Skin of body (tissue), 3 donors: Measurements from ENCODE around the gene ZNF717. TPM values are rescaled to one million over a fixed set of nuclear protein-coding genes. Genes with fewer than 3 reads are reported as not detected.
"Not testable (repeated sequence)": the region's sequence is repeated elsewhere in the genome, so short reads cannot be mapped to it uniquely, and the experiment has no call there.

Experiments
- DNase-seq: peaks from one replicate; lab custom pipeline; 2025; lab: John Stamatoyannopoulos, UW
- small RNA-seq: library from RNA; depleted of rRNA; stranded (forward); fragments of <200 nt; gene quantifications from one replicate; pipeline ENCODE3, GENCODE V24; 2014; ENCODE audit warnings: low replicate concordance
- total RNA-seq: library from RNA; depleted of rRNA; stranded (reverse); fragments of >200 nt; gene quantifications from one replicate; pipeline ENCODE4 v1.2.3, GENCODE V29; 2014

The ZNF717 gene
- total RNA-seq, result 18.5 TPM

DNA sequence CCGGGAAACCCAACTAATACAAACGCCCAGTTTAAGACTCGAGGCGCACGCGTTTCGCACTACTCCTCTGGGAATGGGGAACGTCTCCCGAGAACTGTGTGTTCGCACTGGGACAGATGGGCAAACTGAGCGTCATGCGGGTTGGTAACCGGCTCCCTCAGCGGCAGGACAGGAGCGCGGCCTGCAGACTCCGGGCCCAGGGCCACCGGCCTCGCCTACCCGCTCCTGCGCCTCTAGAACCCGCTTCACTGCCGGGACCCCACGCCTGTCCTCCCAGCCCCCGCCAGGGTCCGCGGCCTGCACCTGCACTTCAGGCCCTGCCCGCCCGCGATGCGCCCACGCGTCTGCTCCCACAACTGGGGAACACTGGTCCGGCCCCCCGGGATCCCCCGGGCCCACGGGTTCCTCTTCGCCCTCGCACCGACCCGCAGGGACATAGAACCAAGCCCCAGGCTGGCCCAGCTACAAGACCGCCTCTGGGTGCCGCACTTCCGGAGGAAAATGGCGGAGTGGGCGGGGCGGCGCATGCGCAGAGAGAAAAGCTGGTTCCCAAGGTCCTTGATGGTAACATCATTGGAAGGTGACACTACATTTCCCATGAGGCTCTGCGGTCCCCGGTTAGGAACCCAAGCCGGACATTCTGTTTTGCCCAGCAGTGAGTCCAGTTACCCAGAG lies at the start of gene ZNF717:
TSS of gene ZNF717 (minus strand) at position 469 of the 675 bp plus-strand sequence. CDS start 2,187 bp downstream, outside the sequence.
- DNase-seq, result peak; percentile 57

DNA sequence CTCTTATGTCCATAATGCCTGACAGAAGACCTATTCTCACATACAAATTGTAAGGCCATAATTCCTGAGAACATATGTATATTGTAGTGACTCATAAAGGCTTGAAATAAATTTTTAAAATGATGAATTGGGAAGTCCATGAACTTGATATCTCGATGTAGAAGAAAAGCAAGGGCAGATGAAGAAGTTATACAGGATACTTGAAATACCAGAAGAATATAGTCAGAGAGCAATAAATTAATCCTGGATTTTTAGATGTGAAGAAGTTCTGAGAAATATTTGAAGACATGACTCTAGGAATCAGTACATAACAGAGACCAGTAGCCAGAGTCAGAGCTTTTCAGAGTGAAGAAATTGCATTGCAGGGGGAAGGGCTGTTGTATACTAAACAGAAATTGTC lies 45.7 kb upstream of the ZNF717 start:
- DNase-seq, result not testable (repeated sequence)

DNA sequence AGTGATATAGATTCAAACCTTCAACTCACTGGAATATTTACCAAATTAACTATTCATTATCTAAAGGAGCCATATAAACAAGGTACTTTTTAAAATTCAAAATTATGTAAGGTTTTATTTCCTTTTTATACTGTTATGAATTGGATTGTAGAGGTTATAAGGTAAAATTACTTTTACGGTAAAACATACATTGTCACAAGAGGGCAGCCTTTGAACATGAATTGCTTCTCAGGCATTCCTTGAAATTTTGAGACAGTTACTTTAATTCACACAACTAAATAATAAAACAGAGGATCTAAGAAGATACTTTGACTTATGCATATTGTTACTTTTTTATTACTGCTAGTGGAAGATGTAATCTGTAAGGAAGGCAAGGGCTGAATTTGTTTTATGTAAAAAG lies 32.7 kb upstream of the ZNF717 start:
- not testable (repeated sequence) for DNase-seq

DNA sequence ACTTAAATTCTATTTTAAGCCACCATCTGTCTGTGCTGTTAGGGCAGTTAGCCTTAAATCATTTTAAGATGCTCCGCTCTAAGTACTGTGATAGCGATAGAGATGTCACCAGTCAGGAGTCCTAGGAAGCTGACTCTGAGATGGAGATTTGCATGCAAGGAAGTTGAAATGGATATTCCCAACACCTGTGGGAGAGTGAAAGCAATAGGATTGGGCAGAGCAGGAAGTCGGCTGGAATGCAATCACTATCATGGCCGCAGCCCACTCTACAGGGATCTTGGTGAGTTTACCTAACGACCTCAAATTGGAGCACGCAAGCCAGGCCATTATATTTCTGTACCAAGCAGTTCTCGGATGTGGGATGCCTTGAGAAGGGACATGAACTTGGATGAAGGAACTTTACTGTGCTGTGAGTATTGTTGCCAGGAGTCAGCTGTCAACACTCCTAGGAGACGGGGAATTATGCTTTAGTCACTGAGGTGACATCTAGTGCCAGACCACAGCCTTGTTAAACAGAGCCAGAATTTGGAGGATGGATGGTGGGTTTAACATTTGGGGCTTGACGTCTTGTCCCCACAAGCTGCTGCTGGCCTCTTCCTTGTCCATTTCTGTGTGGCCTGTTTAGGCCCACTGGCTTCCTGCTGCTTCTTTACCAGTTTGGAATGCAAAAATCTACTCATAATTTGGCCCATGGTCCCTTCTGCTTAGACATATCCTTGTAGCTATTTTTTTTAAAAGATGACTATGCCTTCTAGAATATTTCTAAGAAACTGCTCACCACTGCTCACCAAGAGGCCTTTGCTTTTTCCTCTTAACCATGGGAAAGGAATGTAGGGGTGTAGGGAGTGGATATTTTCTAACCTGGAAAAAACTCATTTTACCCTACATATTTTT lies 31.2 kb upstream of the ZNF717 start:
- not testable (repeated sequence) for DNase-seq

DNA sequence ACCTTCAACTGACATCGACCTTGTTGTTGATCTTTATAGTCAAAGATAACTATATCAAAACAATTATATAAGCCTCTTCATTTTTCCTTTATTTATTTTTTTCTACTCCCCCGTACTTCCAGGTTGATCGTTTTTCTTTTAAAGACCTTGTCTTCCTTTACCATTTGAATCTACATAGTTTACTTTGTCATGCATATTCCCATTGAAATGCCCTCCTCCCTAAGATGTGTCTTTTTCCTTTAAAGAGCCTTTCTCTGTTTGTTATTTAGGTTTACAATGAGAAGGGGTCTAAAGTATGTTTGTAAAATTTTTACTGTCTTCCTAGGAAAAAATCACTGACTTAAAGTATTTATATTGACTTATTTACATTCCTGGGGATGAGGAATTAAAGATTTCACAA lies 29.4 kb upstream of the ZNF717 start:
- no peak for DNase-seq

DNA sequence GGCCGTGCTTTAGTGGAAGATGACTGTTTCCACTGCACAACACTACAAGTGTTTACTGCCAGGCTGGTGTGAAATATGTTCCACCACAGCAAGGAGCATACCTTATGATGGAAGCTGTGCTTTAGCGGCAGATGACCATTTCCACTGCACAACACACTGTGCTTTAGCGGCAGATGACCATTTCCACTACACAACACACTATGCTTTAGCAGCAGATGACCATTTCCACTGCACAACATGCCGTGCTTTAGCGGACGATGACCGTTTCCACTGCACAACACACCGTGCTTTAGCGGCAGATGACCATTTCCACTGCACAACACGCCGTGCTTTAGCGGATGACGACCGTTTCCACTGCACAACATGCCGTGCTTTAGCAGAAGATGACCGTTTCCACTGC lies 2.8 kb downstream of the ZNF717 start:
- no peak for DNase-seq

DNA sequence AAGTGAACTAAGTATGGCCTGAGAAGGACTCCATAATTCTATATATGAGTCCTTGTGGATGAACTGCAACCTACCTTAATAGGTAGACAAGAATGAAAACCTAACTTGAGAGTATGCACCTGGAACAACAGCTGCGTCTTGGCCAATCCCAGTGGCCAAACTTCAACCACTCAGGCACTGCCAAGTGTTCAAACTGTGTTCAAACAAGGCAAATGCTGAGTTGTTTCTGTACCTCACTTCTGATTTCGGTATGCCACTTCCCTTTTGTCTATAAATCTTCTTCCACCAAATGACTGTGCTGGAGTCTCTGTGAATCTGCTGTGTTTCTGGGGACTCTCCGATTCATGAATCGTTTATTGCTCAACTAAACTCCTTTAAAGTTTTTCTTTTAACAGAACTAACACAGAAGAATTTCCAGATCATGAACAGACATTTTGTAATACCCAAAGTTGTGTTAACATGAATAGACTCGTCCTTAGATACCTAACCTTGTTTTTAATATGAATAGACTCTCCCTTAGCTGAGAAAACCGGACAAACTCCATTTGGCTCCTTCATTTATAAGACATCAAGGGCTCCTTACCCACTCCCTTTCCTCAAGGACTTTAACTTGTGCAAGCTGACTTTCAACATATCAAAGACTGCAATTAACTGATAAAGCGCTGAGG lies 4.1 kb downstream of the ZNF717 start:
- DNase-seq, result no peak

DNA sequence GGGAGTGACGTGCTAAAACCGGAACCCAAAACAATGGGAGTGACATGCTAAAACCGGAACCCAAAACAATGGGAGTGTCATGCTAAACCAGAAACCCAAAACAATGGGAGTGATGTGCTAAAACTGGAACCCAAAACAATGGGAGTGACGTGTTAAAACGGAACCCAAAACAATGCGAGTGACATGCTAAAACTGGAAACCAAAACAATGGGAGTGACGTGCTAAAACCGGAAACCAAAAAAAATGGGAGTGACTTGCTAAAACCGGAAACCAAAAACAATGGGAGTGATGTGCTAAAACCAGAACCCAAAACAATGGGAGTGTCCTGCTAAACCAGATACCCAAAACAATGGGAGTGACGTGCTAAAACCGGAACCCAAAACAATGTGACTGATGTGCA lies 7.6 kb downstream of the ZNF717 start:
- DNase-seq, result not testable (repeated sequence)

DNA sequence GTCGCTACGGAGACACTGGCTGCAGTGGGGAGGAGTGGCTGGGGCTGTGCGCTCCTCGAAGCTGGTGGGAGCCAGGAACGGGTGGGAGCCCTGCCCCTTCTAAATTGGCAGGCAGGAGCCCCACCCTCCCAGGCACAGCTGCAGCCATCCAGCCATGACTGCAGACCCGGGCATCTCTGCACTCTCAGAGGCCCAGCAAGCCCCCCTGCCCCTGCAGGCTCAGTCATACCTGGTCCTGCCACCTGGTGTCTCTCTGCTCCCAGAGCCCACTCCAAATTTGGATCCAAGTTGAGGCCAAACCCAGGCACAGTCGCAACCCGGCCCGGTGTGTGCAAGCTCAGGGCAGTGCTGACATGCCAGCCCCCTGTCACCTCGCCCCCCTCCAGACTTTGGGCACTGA lies 13.7 kb downstream of the ZNF717 start:
- not testable (repeated sequence) for DNase-seq

DNA sequence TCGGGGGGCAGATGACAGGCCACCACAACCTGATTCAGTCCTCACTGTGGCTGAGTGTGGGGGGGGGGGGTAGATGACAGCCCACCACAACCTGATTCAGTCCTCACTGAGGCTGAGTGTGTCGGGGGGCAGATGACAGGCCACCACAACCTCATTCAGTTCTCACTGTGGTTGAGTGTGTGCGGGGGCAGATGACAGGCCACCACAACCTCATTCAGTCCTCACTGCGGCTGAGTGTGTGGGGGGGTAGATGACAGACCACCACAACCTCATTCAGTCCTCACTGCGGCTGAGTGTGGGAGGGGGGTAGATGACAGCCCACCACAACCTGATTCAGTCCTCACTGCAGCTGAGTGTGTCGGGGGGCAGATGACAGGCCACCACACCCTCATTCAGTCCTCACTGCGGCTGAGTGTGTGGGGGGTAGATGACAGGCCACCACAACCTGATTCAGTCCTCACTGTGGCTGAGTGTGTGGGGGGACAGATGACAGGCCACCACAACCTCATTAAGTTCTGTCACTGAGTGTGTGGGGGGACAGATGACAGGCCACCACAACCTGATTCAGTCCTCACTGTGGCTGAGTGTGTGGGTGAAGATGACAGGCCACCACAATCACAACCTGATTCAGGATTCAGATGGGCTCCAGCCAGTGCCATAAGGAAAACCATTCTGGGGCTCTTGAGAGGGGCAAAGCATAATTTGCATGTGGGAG lies 16.9 kb downstream of the ZNF717 start:
- no peak for DNase-seq

DNA sequence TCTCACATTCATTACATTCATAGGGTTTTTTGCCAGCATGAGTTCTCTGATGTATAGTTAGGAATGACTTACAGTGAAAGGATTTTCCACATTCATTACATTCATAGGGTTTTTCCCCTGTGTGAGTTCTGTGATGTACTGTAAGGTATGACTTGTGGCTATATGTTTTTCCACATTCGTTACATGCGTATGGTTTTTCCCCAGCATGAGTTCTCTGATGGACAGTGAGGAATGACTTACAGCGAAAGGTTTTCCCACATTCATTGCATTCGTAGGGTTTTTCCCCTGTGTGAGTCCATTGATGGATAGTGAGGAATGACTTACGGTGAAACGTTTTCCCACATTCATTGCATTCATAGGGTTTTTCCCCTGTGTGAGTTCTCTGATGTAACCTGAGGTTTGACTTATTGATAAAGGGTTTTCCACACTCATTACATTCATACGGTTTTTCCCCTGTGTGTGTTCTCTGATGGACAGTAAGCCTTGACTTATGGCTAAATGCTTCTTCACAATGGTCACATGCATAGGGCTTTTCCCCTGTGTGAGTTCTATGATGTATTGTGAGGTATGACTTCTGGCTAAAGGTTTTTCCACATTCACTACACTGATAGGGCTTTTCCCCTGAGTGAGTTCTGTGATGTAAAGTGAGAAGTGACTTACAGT lies 47.4 kb downstream of the ZNF717 start:
- DNase-seq, result no peak

DNA sequence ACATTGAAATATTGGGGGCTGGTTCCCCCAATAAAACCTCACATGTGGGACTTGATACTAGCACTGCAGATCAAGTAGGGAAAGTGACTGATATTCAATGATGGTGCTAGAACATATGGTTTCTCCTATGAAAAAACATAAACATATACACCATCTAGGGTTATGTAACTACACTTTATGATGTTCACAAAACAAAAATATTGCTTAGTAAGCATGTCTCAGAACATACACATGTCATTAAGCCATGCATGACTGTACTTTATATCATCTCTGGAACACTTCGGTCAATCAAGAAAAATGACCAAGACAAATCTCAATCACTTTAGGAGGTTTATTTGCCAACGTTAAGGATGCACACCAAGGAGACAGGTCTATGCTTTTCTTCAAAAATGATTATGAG lies 57.4 kb downstream of the ZNF717 start:
- no peak for DNase-seq

DNA sequence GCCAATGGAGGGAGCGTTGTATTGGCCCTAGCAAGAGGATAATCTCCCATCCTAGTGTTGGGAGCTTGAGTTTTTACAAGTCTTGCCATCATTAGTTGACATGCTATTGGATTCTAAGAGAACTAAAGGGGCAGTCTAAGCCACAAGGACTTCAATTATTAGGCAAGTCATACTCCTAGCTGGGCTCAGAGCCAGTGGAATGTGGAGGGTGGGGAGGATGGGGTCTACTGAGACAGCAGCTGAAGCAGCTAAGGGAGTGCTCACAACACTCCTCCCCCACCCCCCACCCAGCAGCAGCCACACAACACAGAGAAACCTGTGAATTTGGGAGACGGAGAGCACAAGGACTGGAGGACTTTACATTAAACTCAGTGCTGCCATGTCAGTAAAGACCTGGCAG lies 93.3 kb downstream of the ZNF717 start:
- DNase-seq, result no peak

DNA sequence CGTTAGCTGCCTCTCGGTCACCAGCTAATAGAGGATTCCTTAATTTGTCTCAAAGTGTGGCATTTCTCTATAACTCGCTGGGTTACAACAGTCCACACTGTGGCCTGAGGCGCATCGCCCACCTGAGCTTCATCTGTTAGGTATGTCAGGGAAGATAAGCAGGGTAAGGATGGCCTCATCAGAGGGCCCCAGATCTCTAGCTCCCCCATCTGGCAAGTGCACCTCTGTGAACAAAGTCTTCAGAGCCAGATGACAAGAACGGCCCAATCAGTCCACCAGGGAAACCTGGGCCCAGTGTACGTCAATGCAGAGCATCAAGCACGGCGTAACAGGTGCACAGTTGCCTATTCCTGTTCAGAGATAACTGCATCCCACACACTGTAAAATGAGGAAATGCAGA lies 98.0 kb downstream of the ZNF717 start:
- DNase-seq, result no peak

Small RNA genes lying within 50 kb of the gene (small RNA-seq; reads per million reads assigned to genes)
- not detected for gene MIR4273

Other genes starting within 250 kb of the ZNF717 start
- not detected for gene FRG2C, start 121.2 kb downstream of the ZNF717 start, total RNA-seq